ENCODE results near the gene PNMA8A. TPM values are rescaled to one million over a fixed set of nuclear protein-coding genes. Genes with fewer than 3 reads are reported as not detected.

Gene PNMA8A
- polyA plus RNA-seq, 1 donor (not counting 4 experiments of a cell fraction or from before 2014, with no cell fraction given), result 0.24 TPM

DNA sequence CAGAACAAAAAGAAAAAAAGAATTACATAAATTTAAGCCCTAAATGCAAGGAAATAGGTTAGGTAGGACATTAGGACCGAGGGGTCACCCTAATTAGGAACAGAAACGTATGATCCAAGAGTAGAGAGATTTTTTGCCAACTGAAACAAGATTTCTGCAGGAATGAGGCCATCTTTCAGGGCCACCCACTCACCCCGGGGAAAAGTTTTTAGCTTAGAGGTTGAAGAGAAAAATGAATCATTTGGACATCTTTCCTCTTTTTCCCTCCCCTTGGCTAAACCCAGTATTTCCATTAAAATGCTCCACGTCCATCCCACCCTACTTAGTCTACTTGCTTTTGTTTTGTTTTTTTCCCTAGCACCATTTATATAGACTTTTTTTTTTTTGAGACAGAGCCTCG lies 10.6 kb upstream of the PNMA8A start:
- H3K4me1 ChIP-seq (ENCODE audit: control insufficient read depth, extremely low read depth, insufficient read depth, low read length), result peaks cover 4% of the 10 kb centered on the region
- no peaks in the 10 kb centered on the region for H3K79me2 ChIP-seq (ENCODE audit: control insufficient read depth, insufficient read depth, low read length)
- no peaks in the 10 kb centered on the region for H3K9me1 ChIP-seq (ENCODE audit: control insufficient read depth, extremely low read depth, insufficient read depth, low read length)
- no peaks in the 10 kb centered on the region for H4K20me1 ChIP-seq (ENCODE audit: control insufficient read depth, extremely low read depth, insufficient read depth, low read length)
- no peaks in the 10 kb centered on the region for H3K9me3 ChIP-seq (ENCODE audit: control insufficient read depth, low read depth, low read length)
- H2AFZ ChIP-seq (ENCODE audit: control insufficient read depth, low read length), result no peak overlapping the region
- dilution Hi-C loops (cut with MboI; ENCODE audit: extremely low pct_ligation_motif_present, low sequenced_read_pairs), result no loop called here
- H3K27ac ChIP-seq (ENCODE audit: control insufficient read depth, insufficient read depth, low read length), result no peak overlapping the region
- FAIRE-seq (no peak), DNase-seq (ENCODE audit: low read depth, low spot score) (no peak)
- H3K4me2 ChIP-seq (ENCODE audit: control insufficient read depth, extremely low read depth, insufficient read depth, low read depth, low read length), result no peak overlapping the region
- no peaks in the 10 kb centered on the region for H3K36me3 ChIP-seq (ENCODE audit: control insufficient read depth in 2 of 2, extremely low read depth in 1 of 2, insufficient read depth in 2 of 2, low read length in 2 of 2)
- H3K9ac ChIP-seq (ENCODE audit: control insufficient read depth, extremely low read depth, insufficient read depth, low read length), result no peak overlapping the region
- TF ChIP-seq EZH2 (IDR thresholded peaks at IDR 0.05; ENCODE audit: low read length), result no peak
- TF ChIP-seq, protein P1, sequence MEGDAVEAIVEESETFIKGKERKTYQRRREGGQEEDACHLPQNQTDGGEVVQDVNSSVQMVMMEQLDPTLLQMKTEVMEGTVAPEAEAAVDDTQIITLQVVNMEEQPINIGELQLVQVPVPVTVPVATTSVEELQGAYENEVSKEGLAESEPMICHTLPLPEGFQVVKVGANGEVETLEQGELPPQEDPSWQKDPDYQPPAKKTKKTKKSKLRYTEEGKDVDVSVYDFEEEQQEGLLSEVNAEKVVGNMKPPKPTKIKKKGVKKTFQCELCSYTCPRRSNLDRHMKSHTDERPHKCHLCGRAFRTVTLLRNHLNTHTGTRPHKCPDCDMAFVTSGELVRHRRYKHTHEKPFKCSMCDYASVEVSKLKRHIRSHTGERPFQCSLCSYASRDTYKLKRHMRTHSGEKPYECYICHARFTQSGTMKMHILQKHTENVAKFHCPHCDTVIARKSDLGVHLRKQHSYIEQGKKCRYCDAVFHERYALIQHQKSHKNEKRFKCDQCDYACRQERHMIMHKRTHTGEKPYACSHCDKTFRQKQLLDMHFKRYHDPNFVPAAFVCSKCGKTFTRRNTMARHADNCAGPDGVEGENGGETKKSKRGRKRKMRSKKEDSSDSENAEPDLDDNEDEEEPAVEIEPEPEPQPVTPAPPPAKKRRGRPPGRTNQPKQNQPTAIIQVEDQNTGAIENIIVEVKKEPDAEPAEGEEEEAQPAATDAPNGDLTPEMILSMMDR (optimal IDR thresholded peaks at IDR 0.05 in 1 of 3, IDR thresholded peaks at IDR 0.05 in 1 of 3, conservative IDR thresholded peaks at IDR 0.05 in 1 of 3; ENCODE audit: extremely low read depth in 1 of 3, insufficient read depth in 2 of 3, low read length in 3 of 3), result no peak
- H3K4me3 ChIP-seq (ENCODE audit: control insufficient read depth in 2 of 3, extremely low read depth in 1 of 3, insufficient read depth in 2 of 3, low read depth in 1 of 3, low read length in 3 of 3), result no peak overlapping the region
- no peaks in the 10 kb centered on the region for H3K27me3 ChIP-seq (ENCODE audit: control insufficient read depth, extremely low read depth, insufficient read depth, low read length)

DNA sequence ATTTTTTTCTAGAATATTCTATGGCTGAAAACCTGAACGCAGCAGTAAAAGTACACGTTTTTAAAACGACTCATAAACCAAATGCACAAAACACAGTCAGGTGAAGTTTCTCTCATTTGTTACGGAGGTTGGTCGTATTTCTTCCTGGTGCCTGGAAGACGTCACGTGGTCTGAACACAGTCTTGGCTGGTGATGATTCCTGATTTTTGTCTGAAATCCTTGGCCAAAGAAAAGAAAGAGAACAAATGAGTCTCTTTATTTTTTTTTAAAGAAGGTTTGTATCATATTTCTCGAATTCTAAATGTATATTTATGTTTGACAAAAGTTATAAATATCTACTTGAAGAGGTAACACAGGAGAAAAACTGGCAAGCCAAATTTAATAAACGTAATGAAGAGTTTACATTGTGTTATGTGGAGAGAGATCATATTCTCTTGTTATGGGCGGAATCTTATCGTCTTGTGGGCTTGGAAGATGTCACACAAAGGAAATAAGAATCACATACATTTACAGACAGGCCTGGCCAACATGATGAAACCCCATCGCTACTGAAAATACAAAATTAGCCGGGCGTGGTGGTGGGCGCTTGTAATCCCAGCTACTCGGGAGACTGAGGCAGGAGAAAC lies 10.0 kb upstream of the PNMA8A start:
- H3K4me2 ChIP-seq (ENCODE audit: control insufficient read depth, extremely low read depth, insufficient read depth, low read depth, low read length), result no peak overlapping the region
- no peaks in the 10 kb centered on the region for H3K9me1 ChIP-seq (ENCODE audit: control insufficient read depth, extremely low read depth, insufficient read depth, low read length)
- no peaks in the 10 kb centered on the region for H3K79me2 ChIP-seq (ENCODE audit: control insufficient read depth, insufficient read depth, low read length)
- DNase-seq (ENCODE audit: low read depth, low spot score) (no peak), FAIRE-seq (no peak)
- no peaks in the 10 kb centered on the region for H3K27me3 ChIP-seq (ENCODE audit: control insufficient read depth, extremely low read depth, insufficient read depth, low read length)
- H3K36me3 ChIP-seq (ENCODE audit: control insufficient read depth in 2 of 2, extremely low read depth in 1 of 2, insufficient read depth in 2 of 2, low read length in 2 of 2), result no peaks in the 10 kb centered on the region
- dilution Hi-C loops (cut with MboI; ENCODE audit: extremely low pct_ligation_motif_present, low sequenced_read_pairs), result no loop called here
- no peak overlapping the region for H3K27ac ChIP-seq (ENCODE audit: control insufficient read depth, insufficient read depth, low read length)
- peaks cover 4% of the 10 kb centered on the region for H3K4me1 ChIP-seq (ENCODE audit: control insufficient read depth, extremely low read depth, insufficient read depth, low read length)
- TF ChIP-seq, protein P1 (optimal IDR thresholded peaks at IDR 0.05 in 1 of 3, IDR thresholded peaks at IDR 0.05 in 1 of 3, conservative IDR thresholded peaks at IDR 0.05 in 1 of 3; ENCODE audit: extremely low read depth in 1 of 3, insufficient read depth in 2 of 3, low read length in 3 of 3), result no peak
- TF ChIP-seq EZH2 (IDR thresholded peaks at IDR 0.05; ENCODE audit: low read length), result no peak
- H4K20me1 ChIP-seq (ENCODE audit: control insufficient read depth, extremely low read depth, insufficient read depth, low read length), result no peaks in the 10 kb centered on the region
- H2AFZ ChIP-seq (ENCODE audit: control insufficient read depth, low read length), result no peak overlapping the region
- no peak overlapping the region for H3K9ac ChIP-seq (ENCODE audit: control insufficient read depth, extremely low read depth, insufficient read depth, low read length)
- no peaks in the 10 kb centered on the region for H3K9me3 ChIP-seq (ENCODE audit: control insufficient read depth, low read depth, low read length)
- no peak overlapping the region for H3K4me3 ChIP-seq (ENCODE audit: control insufficient read depth in 2 of 3, extremely low read depth in 1 of 3, insufficient read depth in 2 of 3, low read depth in 1 of 3, low read length in 3 of 3)

Data from keratinocyte (primary cell).